Activated naive CD4-positive, alpha-beta T cell treated with anti-CD3 and anti-CD28 coated beads, Interleukin-2, amount 50 U/mL, for 72 hours (primary cell): ENCODE measurements around the gene IQGAP2. TPM values are rescaled to one million over a fixed set of nuclear protein-coding genes. Genes with fewer than 3 reads are reported as not detected.

Experiments
- ATAC-seq, 2 donors: fragments of 150-1000 bp; cut with Tn5 transposase; 2 replicates each; pipeline ENCODE4 v1.10.0; 2021; ENCODE audit warnings: mild to moderate bottlenecking in 2 of 2, moderate library complexity in 2 of 2
- DNase-seq, 2 donors: peaks; one replicate each; pipeline ENCODE4 v3.0.0; 2021 to 2022; ENCODE audit warnings: low spot score in 2 of 2
- H3K27ac Mint-ChIP-seq, 2 donors: one replicate each; pipeline ENCODE4 v1.8.0; 2022; ENCODE audit warnings: mild to moderate bottlenecking in 2 of 2, mixed read lengths in 2 of 2
- H3K36me3 Mint-ChIP-seq, 2 donors: one replicate each; pipeline ENCODE4 v1.8.0; 2022; ENCODE audit warnings: mixed read lengths in 2 of 2
- H3K9me3 Mint-ChIP-seq, 2 donors: one replicate each; pipeline ENCODE4 v1.8.0; 2022; ENCODE audit warnings: mixed read lengths in 2 of 2
- total RNA-seq, 2 donors: library from RNA; stranded (reverse); gene quantifications; one replicate each; pipeline ENCODE4 v1.2.3, GENCODE V29; 2022

IQGAP2 gene
- total RNA-seq, 2 donors from 2014 or later = 42.4 to 62.0 TPM

DNA sequence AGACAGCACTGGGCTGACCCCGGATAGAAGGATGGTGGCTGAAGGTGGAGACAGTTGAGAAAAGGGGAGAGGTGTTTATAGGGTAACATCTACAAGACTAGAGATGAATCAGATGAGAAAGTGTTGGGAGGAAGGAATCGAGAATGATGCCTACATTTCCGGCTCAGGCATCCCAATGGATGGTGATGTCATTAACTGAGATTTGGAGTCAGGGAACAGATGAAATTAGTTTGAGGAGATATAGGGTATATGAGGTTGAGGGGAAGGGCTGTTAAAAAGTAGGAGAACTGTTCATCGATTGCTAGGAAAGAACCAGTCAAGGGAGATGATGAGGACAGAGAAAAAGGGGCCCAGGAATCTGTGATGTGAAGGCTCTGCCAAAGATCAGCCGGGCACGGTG lies 24.7 kb upstream of the IQGAP2 start:
- Mint-ChIP-seq H3K36me3 (no peaks in the 10 kb centered on the region), H3K27ac (peak overlapping the region; percentile 7 to 20), H3K9me3 (no peaks in the 10 kb centered on the region)
- ATAC-seq (no peak), DNase-seq (no peak)

DNA sequence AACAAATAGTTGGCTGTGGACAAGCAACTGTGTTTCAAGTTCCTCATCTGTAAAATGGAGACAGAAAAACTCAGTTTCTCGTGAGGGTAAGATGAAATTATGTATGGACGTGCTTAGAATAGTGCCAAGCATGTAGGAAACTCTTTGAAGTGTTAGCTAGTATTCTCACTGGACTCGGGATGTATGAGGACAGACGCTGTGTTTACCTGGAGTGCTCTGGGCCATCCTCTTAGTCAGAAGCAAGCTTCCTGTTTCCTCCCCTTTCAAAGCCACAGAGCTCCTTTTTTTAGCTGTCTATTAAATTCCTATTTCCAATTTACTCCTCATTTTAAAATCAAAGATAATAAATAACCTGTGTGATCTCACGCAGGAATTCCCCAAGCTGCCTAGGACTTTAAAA lies 23.8 kb upstream of the IQGAP2 start:
- DNase-seq (no peak), ATAC-seq (peak; percentile 50 to 70)
- H3K9me3 Mint-ChIP-seq = no peaks in the 10 kb centered on the region
- no peaks in the 10 kb centered on the region for H3K36me3 Mint-ChIP-seq
- no peak overlapping the region for H3K27ac Mint-ChIP-seq

DNA sequence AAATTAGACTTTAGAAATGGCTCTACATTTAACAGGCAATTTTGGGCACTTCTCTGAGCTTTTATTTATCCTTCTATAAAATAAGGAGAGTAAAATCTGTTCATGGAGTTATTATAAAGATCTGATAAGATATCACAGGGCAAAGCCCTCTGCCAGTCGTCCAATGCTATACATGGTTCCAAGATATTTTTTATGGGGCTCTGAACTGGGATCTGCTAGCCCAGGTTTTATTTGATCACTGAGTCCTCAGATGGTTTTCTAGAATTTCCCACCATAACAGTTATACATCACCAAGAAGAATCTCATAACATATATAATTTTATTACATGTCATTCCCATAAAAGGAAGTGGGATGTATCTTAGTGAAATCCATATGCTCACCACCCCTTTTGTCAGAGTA lies 23.2 kb upstream of the IQGAP2 start:
- Mint-ChIP-seq H3K36me3 (no peaks in the 10 kb centered on the region), H3K9me3 (no peaks in the 10 kb centered on the region), H3K27ac (no peak overlapping the region)
- no peak for ATAC-seq
- no peak for DNase-seq

DNA sequence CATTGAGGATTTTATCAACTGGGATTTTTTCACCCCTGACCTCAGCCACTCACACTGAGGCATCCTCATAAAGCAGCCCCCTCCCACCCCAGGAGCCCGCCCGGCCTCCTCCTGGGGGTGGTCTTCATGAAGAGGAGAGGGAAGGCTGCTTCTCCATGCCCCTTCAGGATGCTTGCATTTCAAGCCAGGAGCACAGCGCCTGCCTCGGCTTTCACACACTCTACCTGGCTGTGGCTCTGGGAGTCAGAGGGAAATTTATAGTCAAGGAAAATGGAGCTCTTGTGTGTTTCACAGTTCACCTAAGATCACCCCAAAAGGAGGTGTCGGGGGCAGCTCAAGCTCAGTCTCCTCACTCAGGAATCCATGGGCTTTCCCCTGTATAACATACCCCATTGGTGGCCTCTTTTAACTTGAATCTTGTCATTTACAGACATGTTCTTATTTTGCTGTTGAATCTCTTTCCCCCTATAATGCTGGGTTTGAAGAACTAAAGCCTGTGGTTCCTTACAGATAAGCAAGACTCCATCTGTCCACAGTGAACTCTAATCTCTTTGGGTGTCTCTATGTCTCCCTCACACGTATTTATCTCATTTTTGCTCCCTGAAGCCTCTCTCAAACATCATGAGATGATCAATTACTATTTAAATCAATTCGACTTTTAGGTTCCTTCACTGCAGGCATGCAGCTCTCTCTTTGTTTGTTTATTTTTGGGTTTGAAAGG lies 22.6 kb upstream of the IQGAP2 start:
- no peak overlapping the region for H3K27ac Mint-ChIP-seq
- ATAC-seq (no peak), DNase-seq (no peak)

DNA sequence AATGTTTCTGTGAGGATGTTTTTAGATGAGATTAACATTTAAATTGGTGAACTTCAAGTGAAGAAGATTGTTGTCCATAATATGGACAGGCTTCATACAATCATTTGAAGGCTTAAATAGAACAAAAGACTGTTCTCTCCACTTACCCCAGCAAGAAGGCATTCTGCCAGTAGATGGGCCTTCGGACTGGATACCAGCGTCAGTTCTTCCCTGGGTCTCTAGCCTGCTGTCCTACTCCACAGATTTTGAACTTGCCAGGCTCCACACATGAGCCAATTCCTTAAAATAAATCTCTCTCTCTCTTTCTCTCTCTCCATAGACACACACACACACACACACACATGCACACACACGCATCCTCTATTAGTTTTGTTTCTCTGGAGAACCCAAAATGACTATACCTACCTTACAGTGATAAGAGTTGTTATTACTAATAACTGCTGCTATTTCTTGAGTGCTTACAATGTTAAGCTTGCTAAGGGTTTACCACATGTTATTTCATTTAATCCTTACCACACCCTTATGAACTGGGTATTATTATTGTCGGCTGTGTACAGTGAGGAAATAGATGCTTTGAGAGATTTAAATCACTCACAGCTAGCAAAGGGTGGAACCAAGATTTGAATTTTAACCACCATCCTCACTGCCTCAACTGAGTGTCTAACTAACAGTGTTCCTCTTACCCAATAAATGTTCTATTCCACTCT lies 19.8 kb upstream of the IQGAP2 start:
- no peaks in the 10 kb centered on the region for H3K36me3 Mint-ChIP-seq
- no peak overlapping the region for H3K27ac Mint-ChIP-seq
- DNase-seq (no peak), ATAC-seq (no peak)
- no peaks in the 10 kb centered on the region for H3K9me3 Mint-ChIP-seq

More for the DNA sequence above, 22.6 kb upstream of the IQGAP2 start:
- Mint-ChIP-seq H3K36me3 (no peaks in the 10 kb centered on the region), H3K9me3 (no peaks in the 10 kb centered on the region)

DNA sequence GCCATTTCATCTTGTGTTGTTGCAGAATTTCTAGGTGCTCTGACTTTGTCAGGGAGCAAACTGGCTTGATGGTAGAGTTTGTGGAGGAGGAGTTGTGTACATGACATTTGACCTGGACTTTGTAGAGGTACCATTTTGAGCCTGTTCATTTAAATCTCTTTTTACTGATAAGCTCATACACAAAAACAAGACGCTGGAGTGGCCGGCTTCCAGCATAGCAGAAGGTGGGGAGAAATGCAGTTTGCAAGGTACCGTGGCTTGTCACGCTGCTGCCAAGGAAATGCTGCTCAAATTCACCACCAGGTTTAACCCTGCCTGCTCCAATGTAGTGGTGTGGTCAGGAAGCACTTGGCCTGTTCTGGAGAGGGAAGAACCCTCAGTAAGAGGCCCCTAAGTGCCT lies 18.9 kb upstream of the IQGAP2 start:
- no peaks in the 10 kb centered on the region for H3K9me3 Mint-ChIP-seq
- no peak for DNase-seq
- ATAC-seq = no peak
- no peak overlapping the region for H3K27ac Mint-ChIP-seq
- no peaks in the 10 kb centered on the region for H3K36me3 Mint-ChIP-seq

DNA sequence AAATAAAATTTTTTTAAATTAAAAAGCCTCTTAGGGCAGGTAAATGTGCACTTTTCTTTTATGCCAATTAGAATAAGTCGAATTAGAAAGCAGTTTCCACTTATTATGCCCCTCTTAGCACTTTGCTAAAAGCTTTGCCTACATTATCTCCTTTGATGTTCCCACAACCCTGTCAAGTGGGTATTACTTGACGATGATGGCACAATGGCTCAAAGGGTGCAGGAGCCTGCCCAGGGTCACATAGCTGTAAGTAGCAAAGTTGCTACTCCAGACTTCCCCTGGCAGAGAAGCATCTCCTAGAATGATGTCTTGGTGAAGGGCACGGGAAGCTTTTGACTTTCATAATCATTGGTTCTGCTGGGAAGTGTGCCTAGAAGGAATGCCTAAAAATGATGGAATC lies 18.4 kb upstream of the IQGAP2 start:
- DNase-seq = no peak
- no peaks in the 10 kb centered on the region for H3K9me3 Mint-ChIP-seq
- H3K36me3 Mint-ChIP-seq = no peaks in the 10 kb centered on the region
- ATAC-seq = peak in 1 of 2 donors; percentile 50
- no peak overlapping the region for H3K27ac Mint-ChIP-seq

DNA sequence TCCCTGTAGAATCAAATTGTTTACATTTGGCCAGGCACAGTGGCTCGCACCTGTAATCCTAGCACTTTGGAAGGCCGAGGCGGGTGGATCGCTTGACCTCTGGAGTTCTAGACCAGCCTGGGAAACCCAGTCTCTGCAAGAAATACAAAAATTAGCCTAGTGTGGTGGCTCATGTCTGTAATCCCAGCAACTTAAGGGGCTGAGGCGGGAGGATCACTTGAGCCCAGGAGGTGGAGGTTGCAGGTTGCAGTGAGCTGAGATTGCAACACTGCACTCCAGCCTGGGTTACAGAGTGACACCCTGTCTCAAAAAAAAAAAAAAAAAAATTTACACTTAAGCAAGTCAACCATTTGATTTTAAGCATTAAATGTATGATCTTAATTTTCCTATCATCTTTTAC lies 17.5 kb upstream of the IQGAP2 start:
- no peak for DNase-seq
- H3K36me3 Mint-ChIP-seq = no peaks in the 10 kb centered on the region
- H3K27ac Mint-ChIP-seq = no peak overlapping the region
- ATAC-seq = no peak
- no peaks in the 10 kb centered on the region for H3K9me3 Mint-ChIP-seq

DNA sequence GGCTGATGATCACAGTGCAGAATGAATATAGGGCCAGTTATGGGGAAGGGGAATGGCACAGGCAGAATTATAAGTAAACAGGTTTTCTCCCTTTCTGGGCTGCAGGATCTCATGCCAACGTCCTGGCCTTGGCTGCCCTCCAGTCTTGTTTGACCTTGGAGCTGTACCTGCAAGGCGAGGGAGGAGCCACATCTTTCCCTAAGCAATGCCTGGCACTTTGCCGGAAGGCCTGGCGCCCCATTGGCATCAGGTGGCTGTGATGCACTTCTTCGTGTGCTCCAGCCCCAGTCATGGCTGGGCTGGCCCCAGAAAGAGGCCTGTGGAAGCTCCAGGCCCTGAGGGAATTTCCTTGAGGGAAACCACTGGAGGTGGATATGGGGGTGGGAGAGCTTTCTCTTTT lies 16.7 kb upstream of the IQGAP2 start:
- H3K36me3 Mint-ChIP-seq = peaks cover 0 to 7% of the 10 kb centered on the region in 2 donors
- no peak overlapping the region for H3K27ac Mint-ChIP-seq
- DNase-seq (no peak), ATAC-seq (no peak)
- no peaks in the 10 kb centered on the region for H3K9me3 Mint-ChIP-seq

DNA sequence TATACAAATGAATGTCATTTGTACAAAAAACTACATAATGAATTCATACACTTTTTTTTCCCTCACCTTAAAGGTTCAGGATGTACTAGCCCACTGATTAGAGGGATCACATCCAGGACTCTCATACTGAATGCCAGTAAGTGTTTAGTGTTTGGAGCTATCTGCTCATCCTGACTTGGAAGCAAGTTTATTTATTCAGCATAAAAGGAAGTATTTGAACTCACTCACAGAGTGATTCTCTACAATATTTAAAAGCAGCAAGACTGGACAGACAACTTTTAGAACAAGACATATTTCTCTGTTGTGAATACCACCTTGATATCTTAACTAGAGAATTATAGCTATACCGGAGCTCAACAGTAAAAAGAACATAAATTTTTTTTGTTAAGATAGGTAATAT lies 14.8 kb upstream of the IQGAP2 start:
- H3K36me3 Mint-ChIP-seq = peaks cover 0 to 9% of the 10 kb centered on the region in 2 donors
- ATAC-seq (no peak), DNase-seq (no peak)
- H3K9me3 Mint-ChIP-seq = no peaks in the 10 kb centered on the region
- H3K27ac Mint-ChIP-seq = no peak overlapping the region

DNA sequence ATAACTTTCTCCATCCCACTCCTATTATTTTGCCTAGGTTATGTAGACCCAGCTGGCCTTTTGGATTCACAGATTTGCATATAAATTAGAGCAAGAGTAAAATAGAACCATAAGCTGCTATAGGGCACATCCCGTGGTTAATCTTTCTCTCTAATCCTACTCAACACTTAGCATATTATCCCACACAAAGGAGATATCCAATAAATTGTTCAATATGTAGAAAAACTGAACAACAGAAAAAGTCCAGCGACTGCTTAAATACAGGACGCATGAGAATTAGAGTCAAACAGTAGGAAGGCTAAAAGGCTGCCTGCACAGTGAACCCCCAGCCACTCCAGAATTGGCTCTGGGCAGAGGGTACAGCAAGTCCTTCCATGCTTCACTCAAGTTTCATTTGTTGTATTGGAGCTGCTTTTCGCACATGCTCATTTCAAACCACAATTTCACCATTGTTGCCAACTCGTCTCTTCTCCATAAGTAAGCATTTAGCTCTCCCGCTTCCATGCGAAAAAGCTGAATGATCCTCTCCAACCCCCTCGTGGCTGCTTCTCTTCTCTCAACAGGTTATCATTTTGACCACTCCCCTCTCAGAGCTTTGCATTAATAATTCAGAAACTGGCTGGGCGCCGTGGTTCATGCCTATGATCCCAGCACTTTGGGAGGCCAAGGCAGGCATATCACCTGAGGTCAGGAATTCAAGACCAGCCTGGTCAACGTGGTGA lies 14.1 kb upstream of the IQGAP2 start:
- peaks cover 0 to 9% of the 10 kb centered on the region in 2 donors for H3K36me3 Mint-ChIP-seq
- ATAC-seq (no peak), DNase-seq (no peak)
- no peak overlapping the region for H3K27ac Mint-ChIP-seq
- no peaks in the 10 kb centered on the region for H3K9me3 Mint-ChIP-seq

DNA sequence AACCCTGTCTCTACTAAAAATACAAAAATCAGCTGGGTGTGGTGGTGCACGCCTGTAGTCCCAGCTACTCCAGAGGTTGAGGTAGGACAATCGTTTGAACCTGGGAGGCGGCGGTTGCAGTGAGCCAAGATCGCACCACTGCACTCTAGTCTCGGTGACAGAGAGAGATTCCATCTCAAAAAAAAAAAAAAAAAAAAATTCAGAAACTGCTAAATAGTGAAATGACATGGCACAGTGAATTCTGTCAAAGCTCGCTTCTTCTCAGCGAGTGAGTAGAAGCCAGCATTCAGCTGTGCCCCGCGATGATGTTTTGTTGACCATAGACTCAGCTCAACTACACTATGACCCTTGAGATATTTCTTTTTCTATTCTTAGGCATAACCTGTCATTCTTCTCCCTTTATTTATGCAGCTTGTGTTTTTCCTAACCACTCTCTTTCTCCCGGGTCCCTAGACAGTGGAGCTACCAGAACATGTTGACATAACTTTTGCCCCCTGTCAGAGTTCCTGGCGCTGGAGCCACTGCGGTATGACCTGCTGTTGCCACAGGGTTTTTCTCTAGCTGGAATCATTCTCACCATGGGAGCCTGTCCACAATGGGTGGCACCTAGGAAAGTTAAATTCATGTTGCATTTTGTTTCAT lies 13.5 kb upstream of the IQGAP2 start:
- Mint-ChIP-seq H3K27ac (peak overlapping the region in 1 of 2 donors; percentile 28), H3K9me3 (no peaks in the 10 kb centered on the region), H3K36me3 (peaks cover 0 to 9% of the 10 kb centered on the region in 2 donors)
- ATAC-seq (no peak), DNase-seq (no peak)

DNA sequence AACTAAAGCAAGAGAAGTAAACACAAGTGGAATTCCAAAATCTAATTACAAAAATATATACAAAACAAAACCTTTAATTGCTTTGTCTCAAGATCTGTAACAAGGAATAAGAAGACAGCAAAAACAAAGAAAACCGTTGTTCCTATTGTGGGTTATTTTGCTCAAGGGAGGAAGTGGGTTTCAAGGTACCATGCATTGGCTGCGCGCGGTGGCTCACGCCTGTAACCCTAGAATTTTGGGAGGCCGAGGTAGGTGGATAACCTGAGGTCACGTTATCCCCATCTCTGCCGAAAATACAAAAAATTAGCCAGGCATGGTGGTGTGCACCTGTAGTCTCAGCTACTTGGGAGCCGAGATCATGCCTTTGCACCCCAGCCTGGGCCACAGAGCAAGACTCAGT lies 12.1 kb upstream of the IQGAP2 start:
- no peak overlapping the region for H3K27ac Mint-ChIP-seq
- H3K36me3 Mint-ChIP-seq = peaks cover 0 to 9% of the 10 kb centered on the region in 2 donors
- no peak for DNase-seq
- H3K9me3 Mint-ChIP-seq = no peaks in the 10 kb centered on the region
- ATAC-seq = peak in 1 of 2 donors; percentile 34

DNA sequence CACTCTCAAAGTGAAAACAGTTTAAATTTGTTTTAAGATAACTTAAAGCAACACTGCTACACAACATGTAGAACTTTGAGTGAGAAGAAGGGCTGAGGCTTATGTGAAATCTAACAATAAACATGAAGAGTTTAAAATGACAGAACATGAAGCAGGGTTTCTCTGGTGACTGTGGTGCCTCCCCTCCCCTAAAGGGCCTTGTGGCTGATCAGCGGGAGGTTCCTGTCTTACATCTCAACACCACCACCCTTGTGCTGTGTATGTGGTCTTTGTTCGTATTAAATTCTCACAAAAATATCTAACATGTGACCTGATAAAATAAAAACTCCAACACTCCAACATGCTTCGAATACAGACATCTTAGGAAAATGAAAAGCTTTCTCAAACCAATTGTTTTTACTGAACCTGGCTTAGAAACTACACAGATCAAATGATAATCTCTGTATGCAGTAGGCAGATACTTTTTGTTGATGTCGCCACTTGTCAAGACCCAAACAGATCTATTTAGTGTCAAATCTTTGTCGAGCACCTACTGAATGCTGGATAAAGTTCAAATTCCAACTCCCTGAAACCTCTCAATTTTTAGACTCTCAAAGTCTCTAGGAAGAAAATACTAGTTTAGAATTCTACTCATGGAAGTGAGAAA lies 9.9 kb upstream of the IQGAP2 start:
- Mint-ChIP-seq H3K36me3 (peaks cover 0 to 9% of the 10 kb centered on the region in 2 donors), H3K27ac (peak overlapping the region; percentile 10 to 80), H3K9me3 (no peaks in the 10 kb centered on the region)
- DNase-seq (no peak), ATAC-seq (peak in 1 of 2 donors; percentile 74)

DNA sequence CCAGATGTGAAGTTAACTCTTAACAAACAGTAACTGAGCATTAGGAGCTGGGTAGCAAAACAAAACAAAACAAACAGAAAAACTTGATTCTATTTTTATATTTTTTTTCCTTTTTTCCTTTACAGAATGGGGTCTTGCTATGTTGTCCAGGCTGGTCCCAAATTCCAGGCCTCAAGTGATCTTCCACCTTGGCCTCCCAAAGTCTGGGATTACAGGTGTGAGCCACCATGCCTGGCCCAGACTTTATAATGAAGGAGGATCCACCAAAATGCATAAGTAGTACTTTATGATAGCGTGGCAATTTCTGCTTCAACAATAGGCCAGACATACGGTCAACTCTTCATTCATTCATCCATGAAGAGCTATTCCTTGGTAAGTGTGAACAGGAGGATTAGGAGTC lies 5.9 kb upstream of the IQGAP2 start:
- ATAC-seq (no peak), DNase-seq (no peak)
- no peaks in the 10 kb centered on the region for H3K36me3 Mint-ChIP-seq
- no peaks in the 10 kb centered on the region for H3K9me3 Mint-ChIP-seq
- H3K27ac Mint-ChIP-seq = no peak overlapping the region

DNA sequence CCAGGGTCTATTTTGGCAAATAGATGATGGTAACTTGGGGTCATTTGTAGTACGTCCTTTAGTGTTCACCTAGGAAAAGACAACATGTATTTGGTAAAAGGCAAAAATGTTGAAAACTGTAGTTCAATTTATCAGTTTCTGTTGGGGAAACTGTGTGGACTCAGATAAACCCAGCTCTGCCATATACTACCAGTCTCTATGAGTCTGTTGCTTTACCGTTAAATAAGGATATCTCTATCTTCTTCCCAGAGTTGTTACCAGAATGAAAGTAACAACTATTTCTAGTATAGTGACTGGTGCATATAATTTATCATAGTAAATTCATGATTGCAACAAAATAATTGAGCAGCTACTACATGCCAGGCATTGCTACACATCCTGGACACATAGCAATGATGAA lies 3.8 kb upstream of the IQGAP2 start:
- Mint-ChIP-seq H3K36me3 (peaks cover 0 to 11% of the 10 kb centered on the region in 2 donors), H3K27ac (no peak overlapping the region), H3K9me3 (no peaks in the 10 kb centered on the region)
- no peak for DNase-seq
- ATAC-seq = no peak

DNA sequence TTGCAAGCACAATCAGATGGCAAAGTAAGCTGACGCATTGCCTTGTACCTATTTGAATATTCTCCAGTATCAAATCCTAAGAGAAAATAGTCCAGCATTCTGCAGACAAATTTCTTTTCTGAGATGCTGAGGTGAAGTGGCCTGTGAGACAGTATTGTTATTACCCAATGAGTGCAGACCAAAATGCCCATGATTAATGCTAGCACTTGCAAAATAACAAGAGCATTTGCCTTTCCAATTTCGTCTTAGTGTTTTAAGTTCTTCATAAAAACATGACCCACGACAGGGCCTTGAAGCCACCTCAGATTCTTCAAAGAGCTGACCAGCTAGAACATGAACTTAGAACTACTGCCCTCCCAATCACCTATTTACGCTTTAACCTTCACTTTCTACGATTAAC lies 2.6 kb upstream of the IQGAP2 start:
- no peak overlapping the region for H3K27ac Mint-ChIP-seq
- DNase-seq (no peak), ATAC-seq (no peak)
- H3K9me3 Mint-ChIP-seq = no peaks in the 10 kb centered on the region
- peaks cover 0 to 11% of the 10 kb centered on the region in 2 donors for H3K36me3 Mint-ChIP-seq
